ENCODE results near the gene UCK1.
A peak's percentile ranks its signal among the peaks of the same experiment; 100 is the strongest.

The UCK1 gene

GRCh38 chr9:131530920-131531832 is at the start of gene UCK1:
TSS of gene UCK1 (minus strand) at chr9:131531263. CDS start at chr9:131531174, 89 bp downstream.
- peak; percentile 41 to 46 for DNase-seq (ENCODE audit: low read depth in 2 of 2)

- DNase-seq (ENCODE audit: low read depth in 2 of 2), result no peak
These were observed 49.3 kb upstream of the UCK1 start for GRCh38 chr9:131580358-131580757.

GRCh38 chr9:131579789-131580211 is 48.7 kb upstream of the UCK1 start:
- DNase-seq (ENCODE audit: low read depth in 2 of 2), result no peak

DNA sequence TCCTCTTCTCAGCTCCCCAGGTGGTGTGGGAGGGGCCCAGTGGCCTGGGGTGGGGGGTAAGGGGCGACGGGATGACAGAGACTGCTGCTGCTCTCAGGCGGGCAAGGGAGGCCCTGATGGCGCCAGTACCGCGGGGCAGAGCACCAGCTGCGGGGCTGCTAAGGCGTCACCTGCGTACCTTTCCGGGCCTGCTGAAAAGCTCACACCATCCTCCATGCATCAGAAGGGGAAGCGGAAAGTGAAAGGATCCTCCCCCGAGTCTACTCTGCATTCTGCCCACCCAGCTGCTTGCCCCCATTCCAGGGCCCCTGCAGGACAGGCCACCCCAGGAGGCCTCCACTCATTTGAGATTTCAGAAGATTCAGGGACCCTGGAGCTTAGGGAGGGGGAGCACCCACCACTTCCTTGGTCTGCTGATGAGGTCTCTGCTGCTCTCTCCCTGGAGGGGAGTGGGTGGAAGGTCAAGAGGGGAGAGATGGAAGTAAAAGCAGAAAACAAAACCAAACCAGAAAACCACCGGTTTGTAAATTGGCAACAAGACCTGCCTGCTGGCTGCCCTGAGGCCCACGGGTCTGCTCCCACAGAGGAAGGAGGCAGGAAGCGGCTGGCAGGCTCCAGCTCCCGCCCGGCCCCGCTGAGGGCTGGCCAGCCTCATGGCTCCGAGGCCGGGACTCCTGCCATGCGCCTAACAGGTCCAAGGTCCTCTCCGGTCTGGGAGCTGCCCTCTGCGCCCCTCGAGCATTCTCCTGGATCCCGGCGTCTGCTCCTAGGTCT is 47.9 kb upstream of the UCK1 start:
- no peak for DNase-seq (ENCODE audit: low read depth in 2 of 2)

- no peak for DNase-seq (ENCODE audit: low read depth in 2 of 2)
These were observed 47.0 kb upstream of the UCK1 start for GRCh38 chr9:131578021-131578420.

- DNase-seq (ENCODE audit: low read depth in 2 of 2), result no peak
These were observed 46.2 kb upstream of the UCK1 start for GRCh38 chr9:131577005-131578000.

DNA sequence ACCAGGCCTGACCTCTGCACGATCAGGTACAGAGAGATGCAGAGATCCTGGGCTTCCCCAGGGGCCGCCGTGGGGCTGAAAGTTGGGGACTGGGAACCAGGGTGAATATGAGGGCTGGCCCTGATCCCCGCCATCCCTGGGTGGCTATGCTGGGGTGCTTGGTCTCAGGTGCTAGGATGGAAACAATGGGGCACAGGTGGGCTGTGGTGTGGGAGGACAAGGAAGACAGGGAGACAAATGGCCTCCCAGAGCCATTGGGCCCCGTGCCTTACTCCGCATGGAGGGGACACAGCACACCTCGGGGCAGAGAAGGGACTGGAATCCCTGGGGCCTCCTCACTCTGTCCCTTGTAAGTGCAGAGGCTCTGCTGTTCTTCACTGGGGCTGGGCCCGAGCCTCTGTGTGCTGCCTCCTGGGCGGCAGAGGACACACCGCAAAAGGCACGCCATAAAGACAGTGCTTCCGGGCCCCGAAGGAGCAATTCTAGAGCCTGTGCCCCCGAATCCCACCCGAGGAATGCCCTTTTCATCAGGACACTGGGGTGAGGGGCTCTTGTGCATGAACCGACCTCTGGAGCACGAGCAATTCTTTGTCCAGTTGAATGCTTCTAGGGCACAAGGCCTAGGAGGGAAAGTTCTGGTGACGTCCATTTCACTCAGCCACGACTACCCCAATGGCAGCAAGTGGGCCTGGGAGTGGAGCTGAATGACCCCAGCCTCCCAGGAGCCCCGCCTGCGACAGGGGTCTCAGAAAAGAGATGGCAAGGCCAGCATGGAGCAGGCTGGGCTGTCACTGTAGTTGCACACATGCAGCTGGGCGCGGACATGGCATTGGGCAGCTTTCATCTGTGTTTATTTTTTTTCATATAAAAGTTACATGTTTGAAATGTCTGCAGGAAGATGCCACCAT is 45.1 kb upstream of the UCK1 start:
- DNase-seq (ENCODE audit: low read depth in 2 of 2), result no peak

DNA sequence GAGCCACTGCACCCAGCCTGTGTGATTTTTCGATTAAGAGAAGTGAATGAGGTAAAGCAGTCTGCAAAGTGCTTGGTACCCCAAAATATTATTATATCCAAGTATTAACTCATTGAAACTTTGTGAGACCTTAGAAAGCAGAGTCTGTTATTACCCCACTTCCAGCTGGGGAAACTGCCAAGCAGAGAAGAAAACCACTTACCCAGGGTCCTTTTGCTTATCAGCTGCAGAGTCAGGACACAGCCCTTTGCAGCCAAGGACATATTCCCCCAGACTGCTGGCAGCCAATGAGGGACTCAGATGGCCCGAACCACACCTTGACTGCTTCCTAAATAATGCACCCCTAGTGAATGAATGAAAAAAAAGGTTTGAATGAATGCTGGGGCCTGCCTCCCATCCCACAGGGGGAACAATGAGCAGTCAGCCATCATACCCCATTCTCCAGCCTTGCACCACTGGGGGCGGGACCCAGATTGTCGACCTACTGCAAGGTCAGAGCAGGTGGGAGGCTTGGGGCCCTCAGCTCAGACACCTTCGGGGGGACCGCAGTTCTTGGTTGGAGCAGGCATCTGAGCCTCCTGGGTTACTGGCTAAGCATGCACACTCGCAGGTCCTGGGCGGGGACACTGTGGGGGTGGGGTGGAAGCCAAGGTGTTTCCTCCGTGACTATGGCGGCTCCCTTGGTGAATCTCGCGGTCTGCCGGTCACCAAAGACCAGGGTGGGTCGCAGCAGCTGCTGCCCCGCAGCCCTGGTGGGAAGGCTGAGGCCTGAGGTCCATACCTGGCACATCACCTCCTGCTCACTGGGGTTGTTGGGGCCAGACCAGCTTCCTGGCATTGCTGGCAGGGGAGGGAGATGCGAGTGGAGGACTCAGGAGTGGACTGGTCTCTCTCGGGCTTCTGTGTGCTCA is 43.9 kb upstream of the UCK1 start:
- no peak for DNase-seq (ENCODE audit: low read depth in 2 of 2)

GRCh38 chr9:131567910-131568309 is 36.8 kb upstream of the UCK1 start:
- DNase-seq (ENCODE audit: low read depth in 2 of 2), result no peak

GRCh38 chr9:131566158-131566557 is 35.1 kb upstream of the UCK1 start:
- no peak for DNase-seq (ENCODE audit: low read depth in 2 of 2)

DNA sequence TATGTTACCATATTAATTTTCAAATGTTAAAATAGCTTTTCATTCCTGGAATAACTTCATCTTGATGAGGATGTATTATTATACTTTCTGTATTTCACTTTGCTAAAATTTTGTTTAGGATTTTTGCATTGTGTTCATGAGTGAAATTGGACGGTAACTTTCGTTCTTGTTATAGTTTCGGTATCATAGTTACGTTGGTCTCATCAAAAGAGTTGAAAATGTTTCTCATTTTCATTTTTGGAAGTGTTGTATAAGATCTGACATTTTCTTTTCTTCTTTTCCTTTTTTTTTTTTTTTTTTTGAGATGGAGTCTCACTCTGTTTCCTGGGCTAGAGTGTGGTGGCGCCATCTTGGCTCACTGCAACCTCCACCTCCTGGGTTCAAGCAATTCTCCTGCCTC is 34.3 kb upstream of the UCK1 start:
- DNase-seq (ENCODE audit: low read depth in 2 of 2), result no peak

DNA sequence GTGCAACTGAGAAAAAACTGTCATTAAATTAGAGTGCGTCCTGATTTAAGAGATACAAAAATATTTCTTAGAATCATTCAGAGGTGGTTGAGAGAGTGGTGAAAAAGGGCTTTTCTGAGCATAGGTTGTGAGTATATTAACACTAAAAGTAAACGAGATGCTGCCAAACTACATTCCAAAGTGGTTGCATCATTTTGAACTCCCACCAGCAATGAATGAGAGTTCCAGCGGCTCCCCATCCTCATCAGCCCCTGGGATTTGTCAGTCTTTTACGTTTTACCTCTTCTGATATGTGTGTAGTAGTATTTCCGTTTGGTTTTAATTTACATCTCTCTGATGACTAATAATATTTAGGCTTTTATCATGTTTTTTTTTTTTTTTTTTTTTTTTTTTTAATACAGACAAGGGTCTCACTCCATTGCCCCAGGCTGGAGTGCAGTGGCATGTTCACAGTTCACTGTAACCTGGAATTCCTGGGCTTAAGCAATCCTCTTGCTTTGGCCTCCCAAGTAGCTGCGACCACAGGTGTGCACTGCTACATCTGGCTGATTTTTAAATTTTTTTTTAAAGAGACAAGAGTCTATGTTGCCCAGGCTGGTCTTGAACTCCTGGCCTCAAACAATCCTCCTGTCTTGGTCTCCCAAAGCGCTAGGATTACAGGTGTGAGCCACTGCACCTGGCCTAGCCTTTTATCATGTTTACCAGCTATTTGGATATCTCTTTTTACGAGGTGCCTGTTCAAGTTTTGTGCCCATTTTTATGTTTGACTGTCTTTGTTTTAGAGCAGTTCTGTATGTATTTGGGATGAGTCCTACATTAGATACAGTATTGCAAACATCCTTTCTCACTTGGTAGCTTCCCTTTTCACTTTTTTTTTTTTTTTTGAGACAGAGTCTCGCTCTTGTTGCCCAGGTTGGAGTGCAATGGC is 31.2 kb upstream of the UCK1 start:
- DNase-seq (ENCODE audit: low read depth in 2 of 2), result peak in 1 of 2 experiments; percentile 4

DNA sequence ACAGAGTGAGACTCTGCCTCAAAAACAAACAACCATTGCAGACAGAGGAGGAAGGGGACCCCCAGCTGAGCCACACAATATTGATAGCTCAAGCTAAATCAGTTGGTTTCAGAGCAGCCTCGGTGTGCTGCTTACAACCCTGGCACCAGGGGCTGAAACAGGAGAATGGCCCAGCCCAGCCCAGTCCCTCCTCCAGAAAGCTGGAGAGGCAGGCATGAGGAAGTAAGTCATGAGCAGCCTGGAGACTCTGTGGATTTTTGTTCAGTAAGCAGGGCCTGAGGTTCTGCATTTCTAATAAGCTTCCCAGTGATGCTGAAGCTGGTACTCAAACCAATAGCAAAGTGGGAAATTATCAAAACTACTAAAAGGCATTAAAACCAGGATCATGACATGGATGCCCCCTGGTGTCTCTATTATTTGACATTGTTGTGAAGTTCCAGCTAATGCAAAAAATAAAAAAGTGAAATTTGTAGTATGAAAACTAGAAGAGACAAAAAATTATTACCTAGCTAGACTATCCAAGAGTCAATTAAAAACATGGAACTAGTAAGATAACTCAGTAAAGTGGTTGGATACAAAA is 28.4 kb upstream of the UCK1 start:
- no peak for DNase-seq (ENCODE audit: low read depth in 2 of 2)

- DNase-seq (ENCODE audit: low read depth in 2 of 2), result no peak
These were observed 26.9 kb upstream of the UCK1 start for GRCh38 chr9:131557855-131558548.

GRCh38 chr9:131555841-131556673 is 25.0 kb upstream of the UCK1 start:
- no peak for DNase-seq (ENCODE audit: low read depth in 2 of 2)

DNA sequence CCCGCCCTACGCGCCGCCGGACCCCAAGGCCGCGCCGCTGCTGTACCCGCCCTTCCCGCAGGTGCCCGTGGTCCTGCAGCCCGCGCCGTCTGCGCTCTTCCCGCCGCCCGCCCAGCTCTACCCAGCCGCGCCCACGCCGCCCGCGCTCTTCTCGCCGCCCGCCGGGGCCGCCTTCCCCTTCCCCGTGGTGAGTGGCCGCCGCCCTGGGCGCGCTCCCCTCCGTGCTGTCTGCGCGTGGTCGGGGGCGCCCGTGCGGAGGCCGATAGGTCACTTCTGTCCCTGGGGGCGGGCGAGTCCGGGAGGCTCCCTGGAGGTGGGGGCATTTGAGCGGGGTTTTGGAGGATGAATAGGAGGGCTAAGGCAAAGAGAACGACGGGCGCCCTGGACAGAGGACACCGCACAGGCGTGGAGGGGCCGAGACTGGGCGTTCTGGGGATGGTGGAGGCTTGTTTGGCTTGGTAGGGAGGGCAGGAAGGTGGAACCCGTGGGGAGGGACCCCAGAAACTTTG is 23.8 kb upstream of the UCK1 start:
- DNase-seq (ENCODE audit: low read depth in 2 of 2), result no peak

Data from fibroblast of skin of left biceps (primary cell).